C4-2B (cell line): Measurements from ENCODE around the gene EEF2K.

Experiments used
- CTCF ChIP-seq: fragments of 450-650 bp; conservative IDR thresholded peaks from 2 replicates; pipeline ENCODE4 v1.5.1; 2017; ENCODE audit warnings: mild to moderate bottlenecking
- ZFX ChIP-seq: fragments of 450-650 bp; IDR thresholded peaks from 2 replicates; pipeline ENCODE4 v1.6.1; 2017

- no peak for TF ChIP-seq CTCF
- no peak for TF ChIP-seq ZFX
Observed at GRCh38 chr16:22293137-22294106, 87.3 kb downstream of the EEF2K start.
